ENCODE data around the gene EBLN1. TPM values are rescaled to one million over a fixed set of nuclear protein-coding genes. Genes with fewer than 3 reads are reported as not detected.

Gene EBLN1
- total RNA-seq, 1 experiment from 2014 or later = not detected

DNA sequence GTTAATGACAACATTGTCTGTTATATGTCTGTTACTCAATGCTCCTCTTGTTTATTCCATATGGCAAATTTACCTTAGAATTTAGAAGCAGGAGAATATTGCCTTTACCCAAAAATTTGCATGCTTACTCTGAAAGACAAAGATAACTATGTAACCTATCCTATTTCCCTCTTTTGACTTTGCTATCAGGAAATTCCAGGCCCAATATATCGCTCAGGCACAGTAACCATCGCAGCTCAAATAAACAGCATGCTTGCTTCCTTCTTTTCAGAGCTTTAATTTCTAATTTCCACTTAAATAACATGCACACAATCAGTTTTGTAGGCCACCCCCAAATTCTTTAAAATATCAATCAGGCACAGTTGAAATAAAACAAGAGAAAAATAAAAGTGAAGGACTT lies 57.8 kb downstream of the EBLN1 start:
- ChIA-PET CTCF (no interaction called here), POLR2A (no interaction called here)
- Histone ChIP-seq H3K36me3 (ENCODE audit: control insufficient read depth, insufficient read depth, low read length) (no peaks in the 10 kb centered on the region), H3K4me3 (ENCODE audit: low read depth, low read length) (no peak overlapping the region), H3K4me1 (no peaks in the 10 kb centered on the region), H3K9me3 (no peaks in the 10 kb centered on the region), H3K27me3 (replicated peaks; ENCODE audit: control insufficient read depth, insufficient read depth, low read length) (no peaks in the 10 kb centered on the region)
- TF ChIP-seq, protein P1, sequence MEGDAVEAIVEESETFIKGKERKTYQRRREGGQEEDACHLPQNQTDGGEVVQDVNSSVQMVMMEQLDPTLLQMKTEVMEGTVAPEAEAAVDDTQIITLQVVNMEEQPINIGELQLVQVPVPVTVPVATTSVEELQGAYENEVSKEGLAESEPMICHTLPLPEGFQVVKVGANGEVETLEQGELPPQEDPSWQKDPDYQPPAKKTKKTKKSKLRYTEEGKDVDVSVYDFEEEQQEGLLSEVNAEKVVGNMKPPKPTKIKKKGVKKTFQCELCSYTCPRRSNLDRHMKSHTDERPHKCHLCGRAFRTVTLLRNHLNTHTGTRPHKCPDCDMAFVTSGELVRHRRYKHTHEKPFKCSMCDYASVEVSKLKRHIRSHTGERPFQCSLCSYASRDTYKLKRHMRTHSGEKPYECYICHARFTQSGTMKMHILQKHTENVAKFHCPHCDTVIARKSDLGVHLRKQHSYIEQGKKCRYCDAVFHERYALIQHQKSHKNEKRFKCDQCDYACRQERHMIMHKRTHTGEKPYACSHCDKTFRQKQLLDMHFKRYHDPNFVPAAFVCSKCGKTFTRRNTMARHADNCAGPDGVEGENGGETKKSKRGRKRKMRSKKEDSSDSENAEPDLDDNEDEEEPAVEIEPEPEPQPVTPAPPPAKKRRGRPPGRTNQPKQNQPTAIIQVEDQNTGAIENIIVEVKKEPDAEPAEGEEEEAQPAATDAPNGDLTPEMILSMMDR (IDR thresholded peaks at IDR 0.05; ENCODE audit: insufficient read depth in 1 of 2, low read depth in 1 of 2, low read length in 1 of 2, severe bottlenecking in 1 of 2, unreplicated experiment in 1 of 2) = no peak
- no peak overlapping the region for H3K4me3 Mint-ChIP-seq (ENCODE audit: unreplicated experiment)
- no peak overlapping the region for H3K27ac Mint-ChIP-seq (ENCODE audit: unreplicated experiment)
- H3K4me1 Mint-ChIP-seq (ENCODE audit: low read depth, unreplicated experiment) = no peaks in the 10 kb centered on the region
- no TSS peak for BruUV-seq (replicated peaks)
- intact Hi-C loops (cut with micrococcal nuclease; ENCODE audit: unreplicated experiment) = no loop called here
- H3K36me3 Mint-ChIP-seq (ENCODE audit: insufficient read depth, unreplicated experiment) = no peaks in the 10 kb centered on the region
- no peak for DNase-seq
- H3K9me3 Mint-ChIP-seq (ENCODE audit: unreplicated experiment) = peaks cover 10% of the 10 kb centered on the region
- peaks cover 17% of the 10 kb centered on the region for H3K27me3 Mint-ChIP-seq (ENCODE audit: insufficient read depth, unreplicated experiment)

DNA sequence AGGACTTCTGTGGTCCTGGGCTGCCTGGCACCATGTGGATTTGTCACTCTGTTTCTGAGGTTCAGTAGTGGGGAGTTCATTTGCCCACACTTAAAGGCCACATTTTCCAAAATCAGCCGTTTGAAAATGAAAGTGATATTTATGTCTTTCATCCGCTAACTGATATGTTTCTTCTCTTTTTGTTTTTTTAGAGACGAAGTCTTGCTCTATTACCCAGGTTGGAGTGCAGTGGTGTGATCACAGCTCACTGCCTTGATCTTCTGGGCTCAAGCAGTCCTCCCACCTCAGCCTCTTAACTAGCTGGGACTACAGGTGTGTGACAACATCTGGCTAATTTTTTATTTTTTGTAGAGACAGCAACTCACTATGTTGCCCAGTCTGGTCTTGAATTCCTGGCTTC lies 58.6 kb downstream of the EBLN1 start:
- no peak overlapping the region for H3K4me3 Mint-ChIP-seq (ENCODE audit: unreplicated experiment)
- Histone ChIP-seq H3K36me3 (ENCODE audit: control insufficient read depth, insufficient read depth, low read length) (no peaks in the 10 kb centered on the region), H3K27me3 (replicated peaks; ENCODE audit: control insufficient read depth, insufficient read depth, low read length) (no peaks in the 10 kb centered on the region), H3K4me1 (no peaks in the 10 kb centered on the region), H3K4me3 (ENCODE audit: low read depth, low read length) (no peak overlapping the region), H3K9me3 (no peaks in the 10 kb centered on the region)
- ChIA-PET CTCF (no interaction called here), POLR2A (no interaction called here)
- BruUV-seq (replicated peaks) = no TSS peak
- H3K4me1 Mint-ChIP-seq (ENCODE audit: low read depth, unreplicated experiment) = no peaks in the 10 kb centered on the region
- no peaks in the 10 kb centered on the region for H3K36me3 Mint-ChIP-seq (ENCODE audit: insufficient read depth, unreplicated experiment)
- H3K9me3 Mint-ChIP-seq (ENCODE audit: unreplicated experiment) = peaks cover 10% of the 10 kb centered on the region
- H3K27me3 Mint-ChIP-seq (ENCODE audit: insufficient read depth, unreplicated experiment) = peaks cover 17% of the 10 kb centered on the region
- intact Hi-C loops (cut with micrococcal nuclease; ENCODE audit: unreplicated experiment) = no loop called here
- no peak for DNase-seq
- H3K27ac Mint-ChIP-seq (ENCODE audit: unreplicated experiment) = no peak overlapping the region
- TF ChIP-seq, protein P1 (IDR thresholded peaks at IDR 0.05; ENCODE audit: insufficient read depth in 1 of 2, low read depth in 1 of 2, low read length in 1 of 2, severe bottlenecking in 1 of 2, unreplicated experiment in 1 of 2) = no peak

Other genes with a start within 250 kb of the EBLN1 start
- 50.7 and 54.2 TPM in 2 replicates for gene DNAJC1, start 214.3 kb downstream of the EBLN1 start, total RNA-seq (2022)
- gene COMMD3, start 98.4 kb upstream of the EBLN1 start, total RNA-seq (2022) = 50.7 and 55.4 TPM in 2 replicates
- gene BMI1, start 103.1 kb upstream of the EBLN1 start, total RNA-seq (2022) = 118 and 121 TPM in 2 replicates
- gene SPAG6, start 127.5 kb upstream of the EBLN1 start, total RNA-seq (2022) = 0.79 and 0.81 TPM in 2 replicates

Measured in Caco-2 (cell line).